DMS114 treated with DMSO at 0.1 percent for 48 hours (cell line): Measurements from ENCODE around the gene SLC8A1.

ENCODE experiments used
- DNase-seq: peaks from one replicate; lab custom pipeline; 2025; ENCODE audit not compliant: unreplicated experiment; lab: John Stamatoyannopoulos, UW

Gene SLC8A1

GRCh38 chr2:40458271-40458794, 6.4 kb upstream of the SLC8A1 start:
- DNase-seq, result no peak

- DNase-seq, result no peak
These were observed 5.9 kb upstream of the SLC8A1 start for GRCh38 chr2:40457837-40458236.

GRCh38 chr2:40457366-40457765, 5.5 kb upstream of the SLC8A1 start:
- no peak for DNase-seq

GRCh38 chr2:40456926-40457325, 5.0 kb upstream of the SLC8A1 start:
- no peak for DNase-seq

GRCh38 chr2:40455661-40456060, 3.8 kb upstream of the SLC8A1 start:
- DNase-seq, result no peak

- no peak for DNase-seq
These were observed 2.4 kb upstream of the SLC8A1 start for GRCh38 chr2:40454321-40454720.

- no peak for DNase-seq
These were observed 896 bp upstream of the SLC8A1 start for GRCh38 chr2:40452786-40453185.

GRCh38 chr2:40450796-40451430, 977 bp downstream of the SLC8A1 start:
- DNase-seq, result no peak

- DNase-seq, result peak; percentile 7
These were observed 1.7 kb downstream of the SLC8A1 start for GRCh38 chr2:40450066-40450795.

- peak; percentile 15 for DNase-seq
These were observed 3.3 kb downstream of the SLC8A1 start for GRCh38 chr2:40448476-40449079.

GRCh38 chr2:40445467-40445866, 6.4 kb downstream of the SLC8A1 start:
- no peak for DNase-seq

GRCh38 chr2:40440835-40441234, 11.1 kb downstream of the SLC8A1 start:
- DNase-seq, result no peak

GRCh38 chr2:40439473-40439872, 12.4 kb downstream of the SLC8A1 start:
- no peak for DNase-seq

GRCh38 chr2:40436093-40436475, 15.8 kb downstream of the SLC8A1 start:
- DNase-seq, result no peak

- no peak for DNase-seq
These were observed 16.3 kb downstream of the SLC8A1 start for GRCh38 chr2:40435426-40436092.

- no peak for DNase-seq
These were observed 17.1 kb downstream of the SLC8A1 start for GRCh38 chr2:40434731-40435271.

- no peak for DNase-seq
These were observed 18.2 kb downstream of the SLC8A1 start for GRCh38 chr2:40433736-40434135.

GRCh38 chr2:40432921-40433483, 18.9 kb downstream of the SLC8A1 start:
- no peak for DNase-seq

GRCh38 chr2:40431600-40431955, 20.3 kb downstream of the SLC8A1 start:
- no peak for DNase-seq

- no peak for DNase-seq
These were observed 20.9 kb downstream of the SLC8A1 start for GRCh38 chr2:40430776-40431599.
